Daoy (cell line): Measurements from ENCODE around the gene PPIF. TPM values are rescaled to one million over a fixed set of nuclear protein-coding genes. Genes with fewer than 3 reads are reported as not detected.

Experiments
- DNase-seq: peaks from one replicate; pipeline ENCODE4 v3.0.0-alpha.2; 2015; ENCODE audit warnings: low read depth
- total RNA-seq: library from RNA; depleted of rRNA; stranded (reverse); fragments of >200 nt; shearing (Covaris generic); gene quantifications from 2 replicates; pipeline ENCODE4 v1.2.3, GENCODE V29; 2014; rRNA removed

Gene PPIF
- total RNA-seq, 1 experiment from 2014 or later, result 28.1 TPM

GRCh38 chr10:79401015-79401921 is 54.0 kb downstream of the PPIF start:
- no peak for DNase-seq

GRCh38 chr10:79402625-79402946 is 55.3 kb downstream of the PPIF start:
- no peak for DNase-seq

- no peak for DNase-seq
Observed at GRCh38 chr10:79402951-79403350, 55.7 kb downstream of the PPIF start.

- DNase-seq, result no peak
Observed at GRCh38 chr10:79403441-79404230, 56.4 kb downstream of the PPIF start.

- no peak for DNase-seq
Observed at GRCh38 chr10:79404231-79404609, 57.0 kb downstream of the PPIF start.

- DNase-seq, result no peak
Observed at GRCh38 chr10:79404690-79405131, 57.4 kb downstream of the PPIF start.

Other genes with a start within 250 kb of the PPIF start
- 3.0 and 4.3 TPM in 2 replicates for gene ZCCHC24, start 98.2 kb downstream of the PPIF start, total RNA-seq
- gene EIF5AL1, start 165.1 kb downstream of the PPIF start, total RNA-seq, result 0.54 and 0.57 TPM in 2 replicates
- not detected in 2 replicates for gene SFTPA2, start 212.9 kb downstream of the PPIF start, total RNA-seq